ENCODE data around the gene DDA1.

DDA1 gene

DNA sequence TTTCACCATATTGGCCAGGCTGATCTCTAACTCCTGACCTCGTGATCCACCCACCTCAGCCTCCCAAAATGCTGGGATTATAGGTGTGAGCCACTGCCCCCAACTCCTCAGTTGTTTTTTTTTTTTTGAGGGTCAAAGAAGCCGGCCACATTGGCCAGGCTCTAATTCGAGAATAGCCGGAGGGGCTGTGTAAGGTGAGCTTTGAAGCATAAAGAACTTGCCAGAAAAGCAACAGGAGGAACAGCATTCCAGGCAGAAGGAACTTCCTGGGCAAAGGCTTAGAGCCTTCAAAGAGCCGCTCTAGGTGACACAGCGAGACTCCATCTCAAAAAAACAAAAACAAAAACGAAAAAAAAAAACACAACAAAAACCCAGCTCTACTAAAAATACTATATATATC, 43.3 kb upstream of the DDA1 start:
- no peaks in the 10 kb centered on the region for H4K20me1 ChIP-seq (ENCODE audit: low read depth, low read length)
- peak overlapping the region; percentile 61 for H3K9ac ChIP-seq (ENCODE audit: low read length)
- H3K4me3 ChIP-seq (ENCODE audit: insufficient read depth, low read length, poor library complexity, severe bottlenecking): peak overlapping the region; percentile 47
- peak overlapping the region; percentile 29 for H2AFZ ChIP-seq (ENCODE audit: low read depth, low read length, severe bottlenecking)
- peaks cover 13% of the 10 kb centered on the region for H3F3A ChIP-seq (ENCODE audit: insufficient read depth)
- no peaks in the 10 kb centered on the region for H3K9me3 ChIP-seq (ENCODE audit: insufficient read depth, low read length)
- H3K36me3 ChIP-seq (ENCODE audit: low read length): no peaks in the 10 kb centered on the region
- no peaks in the 10 kb centered on the region for H3K9me2 ChIP-seq (replicated peaks; ENCODE audit: insufficient read depth, low read length)
- peak overlapping the region; percentile 98 for H3K27ac ChIP-seq (ENCODE audit: low read depth, low read length)
- H3K79me2 ChIP-seq (ENCODE audit: insufficient read depth, low read length): peaks cover 12% of the 10 kb centered on the region; the same call in 1 of the 2 replicates
- TF ChIP-seq, protein P1, sequence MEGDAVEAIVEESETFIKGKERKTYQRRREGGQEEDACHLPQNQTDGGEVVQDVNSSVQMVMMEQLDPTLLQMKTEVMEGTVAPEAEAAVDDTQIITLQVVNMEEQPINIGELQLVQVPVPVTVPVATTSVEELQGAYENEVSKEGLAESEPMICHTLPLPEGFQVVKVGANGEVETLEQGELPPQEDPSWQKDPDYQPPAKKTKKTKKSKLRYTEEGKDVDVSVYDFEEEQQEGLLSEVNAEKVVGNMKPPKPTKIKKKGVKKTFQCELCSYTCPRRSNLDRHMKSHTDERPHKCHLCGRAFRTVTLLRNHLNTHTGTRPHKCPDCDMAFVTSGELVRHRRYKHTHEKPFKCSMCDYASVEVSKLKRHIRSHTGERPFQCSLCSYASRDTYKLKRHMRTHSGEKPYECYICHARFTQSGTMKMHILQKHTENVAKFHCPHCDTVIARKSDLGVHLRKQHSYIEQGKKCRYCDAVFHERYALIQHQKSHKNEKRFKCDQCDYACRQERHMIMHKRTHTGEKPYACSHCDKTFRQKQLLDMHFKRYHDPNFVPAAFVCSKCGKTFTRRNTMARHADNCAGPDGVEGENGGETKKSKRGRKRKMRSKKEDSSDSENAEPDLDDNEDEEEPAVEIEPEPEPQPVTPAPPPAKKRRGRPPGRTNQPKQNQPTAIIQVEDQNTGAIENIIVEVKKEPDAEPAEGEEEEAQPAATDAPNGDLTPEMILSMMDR (IDR thresholded peaks at IDR 0.05; ENCODE audit: insufficient read depth, low read length, poor library complexity, severe bottlenecking): no peak
- TF ChIP-seq EZH2phosphoT487 (conservative IDR thresholded peaks at IDR 0.05; ENCODE audit: low read length): no peak
- peak overlapping the region; percentile 97 for H3K4me2 ChIP-seq (ENCODE audit: low read depth, low read length, poor library complexity, severe bottlenecking)
- H3K27me3 ChIP-seq (ENCODE audit: low read length): no peaks in the 10 kb centered on the region

DNA sequence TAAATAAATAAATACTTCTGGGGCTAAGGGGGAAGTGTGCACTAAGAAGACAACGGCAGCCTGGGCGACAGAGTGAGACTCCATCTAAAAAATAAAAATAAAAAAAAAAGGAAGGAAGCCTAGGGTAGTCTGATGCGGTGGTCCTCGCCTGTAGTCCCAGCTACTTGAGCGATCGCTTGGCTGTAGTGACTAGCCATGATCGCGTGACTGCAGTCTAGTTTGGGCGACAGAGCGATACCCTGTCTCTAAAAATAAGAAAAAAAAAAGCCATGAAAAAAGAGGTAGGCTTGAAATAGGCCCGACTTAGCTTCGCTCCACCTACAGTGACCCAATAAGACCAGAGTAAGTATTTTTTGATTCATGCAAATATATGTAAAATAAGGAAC, 42.8 kb upstream of the DDA1 start:
- Histone ChIP-seq H4K20me1 (ENCODE audit: low read depth, low read length) (no peaks in the 10 kb centered on the region), H3K79me2 (ENCODE audit: insufficient read depth, low read length) (peaks cover 12% of the 10 kb centered on the region; the same call in 1 of the 2 replicates), H3K9me2 (replicated peaks; ENCODE audit: insufficient read depth, low read length) (no peaks in the 10 kb centered on the region), H3K36me3 (ENCODE audit: low read length) (no peaks in the 10 kb centered on the region), H3K9ac (ENCODE audit: low read length) (peak overlapping the region; percentile 61), H3K9me3 (ENCODE audit: insufficient read depth, low read length) (no peaks in the 10 kb centered on the region), H3K27ac (ENCODE audit: low read depth, low read length) (peak overlapping the region; percentile 98), H3F3A (ENCODE audit: insufficient read depth) (peaks cover 13% of the 10 kb centered on the region), H3K27me3 (ENCODE audit: low read length) (no peaks in the 10 kb centered on the region), H3K4me2 (ENCODE audit: low read depth, low read length, poor library complexity, severe bottlenecking) (peak overlapping the region; percentile 97), H2AFZ (ENCODE audit: low read depth, low read length, severe bottlenecking) (peak overlapping the region; percentile 29), H3K4me3 (ENCODE audit: insufficient read depth, low read length, poor library complexity, severe bottlenecking) (peak overlapping the region; percentile 47)
- no peak for TF ChIP-seq EZH2phosphoT487 (conservative IDR thresholded peaks at IDR 0.05; ENCODE audit: low read length)
- TF ChIP-seq, protein P1 (IDR thresholded peaks at IDR 0.05; ENCODE audit: insufficient read depth, low read length, poor library complexity, severe bottlenecking): no peak

DNA sequence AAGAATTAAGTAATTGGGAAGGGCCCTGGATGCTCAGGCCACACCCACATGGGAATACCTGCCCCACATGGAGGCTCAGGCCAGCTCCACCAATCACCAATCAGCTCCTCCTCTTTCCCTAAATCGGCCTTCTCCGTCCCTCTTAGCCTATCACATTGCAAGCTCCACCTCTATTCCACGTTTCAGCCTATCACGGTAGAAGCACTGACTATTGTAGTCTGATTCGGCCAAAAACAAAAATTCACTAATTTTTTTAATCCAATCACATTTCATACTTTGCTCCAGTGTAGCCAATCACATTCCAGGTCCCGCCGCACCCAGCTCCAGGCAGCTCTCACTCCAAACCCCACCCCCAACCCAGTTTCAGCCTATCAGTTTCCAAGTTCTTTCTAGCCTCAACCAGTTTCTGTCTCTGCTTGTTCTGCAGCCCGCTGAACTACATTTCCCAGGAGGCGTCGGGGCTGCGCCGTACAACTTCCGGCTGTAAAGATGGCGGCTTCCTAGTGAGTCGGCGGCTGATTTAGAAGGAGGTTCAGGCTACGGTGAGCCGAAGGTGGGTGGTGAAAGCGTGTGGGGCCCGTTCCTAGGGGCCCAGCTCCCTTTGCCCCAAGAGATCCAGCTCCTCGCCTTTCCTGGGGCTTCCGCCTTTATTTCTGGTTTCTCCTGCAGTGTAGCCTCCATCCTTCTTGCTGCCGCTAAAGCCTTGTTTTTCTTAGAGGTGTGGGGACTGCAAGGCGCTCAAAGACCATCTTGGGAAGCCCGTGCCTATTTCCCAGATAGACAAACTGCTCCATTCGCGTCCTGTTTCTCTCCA, 42.2 kb upstream of the DDA1 start, which contains the start of gene BABAM1:
Gene BABAM1 (plus strand): TSS at position 469 of the 814 bp plus-strand sequence. CDS start 1,364 bp downstream, outside the sequence.
- peak within 1 kb of the TSS; percentile 97 for H3K4me2 ChIP-seq (ENCODE audit: low read depth, low read length, poor library complexity, severe bottlenecking)
- no peaks in the 10 kb centered on the region for H4K20me1 ChIP-seq (ENCODE audit: low read depth, low read length)
- peaks cover 12% of the 10 kb centered on the region; the same call in 1 of the 2 replicates for H3K79me2 ChIP-seq (ENCODE audit: insufficient read depth, low read length)
- H3K27me3 ChIP-seq (ENCODE audit: low read length): no peaks in the 10 kb centered on the region
- H3K4me3 ChIP-seq (ENCODE audit: insufficient read depth, low read length, poor library complexity, severe bottlenecking): peak within 1 kb of the TSS; percentile 80
- H2AFZ ChIP-seq (ENCODE audit: low read depth, low read length, severe bottlenecking): peak within 1 kb of the TSS; percentile 29
- TF ChIP-seq, protein P1 (IDR thresholded peaks at IDR 0.05; ENCODE audit: insufficient read depth, low read length, poor library complexity, severe bottlenecking): no peak
- no peak for TF ChIP-seq EZH2phosphoT487 (conservative IDR thresholded peaks at IDR 0.05; ENCODE audit: low read length)
- peaks cover 13% of the 10 kb centered on the region for H3F3A ChIP-seq (ENCODE audit: insufficient read depth)
- H3K9me3 ChIP-seq (ENCODE audit: insufficient read depth, low read length): no peaks in the 10 kb centered on the region
- peak within 1 kb of the TSS; percentile 79 for H3K9ac ChIP-seq (ENCODE audit: low read length)
- no peaks in the 10 kb centered on the region for H3K9me2 ChIP-seq (replicated peaks; ENCODE audit: insufficient read depth, low read length)
- peak within 1 kb of the TSS; percentile 98 for H3K27ac ChIP-seq (ENCODE audit: low read depth, low read length)
- no peaks in the 10 kb centered on the region for H3K36me3 ChIP-seq (ENCODE audit: low read length)
